HG03432 (cell line): Measurements from ENCODE around the gene OSTM1.

Experiments used
- ATAC-seq: cut with Tn5 transposase; IDR thresholded peaks from one replicate; pipeline ENCODE4 v1.9.1; 2021; ENCODE audit warnings: mild to moderate bottlenecking, moderate library complexity; ENCODE audit not compliant: unreplicated experiment

Gene OSTM1

DNA sequence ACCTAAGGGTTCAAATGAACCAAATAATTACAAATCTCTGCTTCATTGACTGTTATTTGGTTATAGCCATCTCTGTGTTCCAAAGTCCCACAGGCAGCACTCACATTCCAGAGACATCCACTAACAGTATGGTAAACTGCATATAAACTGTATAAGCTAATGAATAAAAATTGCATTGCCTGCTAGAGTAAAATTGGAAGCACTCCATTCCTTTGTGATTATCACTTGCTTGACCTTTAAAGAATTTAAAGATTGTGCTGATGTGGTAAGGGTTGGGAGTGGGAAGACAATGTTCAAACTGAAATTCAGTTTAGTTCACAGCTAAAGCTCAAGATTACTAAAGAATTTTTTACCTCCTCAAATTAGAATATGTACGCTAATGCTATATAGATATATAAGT lies 31.0 kb upstream of the OSTM1 start:
- ATAC-seq = no peak

GRCh38 chr6:108102965-108103364 lies 28.4 kb upstream of the OSTM1 start:
- no peak for ATAC-seq

- no peak for ATAC-seq
These were observed 25.5 kb upstream of the OSTM1 start for GRCh38 chr6:108100003-108100402.

DNA sequence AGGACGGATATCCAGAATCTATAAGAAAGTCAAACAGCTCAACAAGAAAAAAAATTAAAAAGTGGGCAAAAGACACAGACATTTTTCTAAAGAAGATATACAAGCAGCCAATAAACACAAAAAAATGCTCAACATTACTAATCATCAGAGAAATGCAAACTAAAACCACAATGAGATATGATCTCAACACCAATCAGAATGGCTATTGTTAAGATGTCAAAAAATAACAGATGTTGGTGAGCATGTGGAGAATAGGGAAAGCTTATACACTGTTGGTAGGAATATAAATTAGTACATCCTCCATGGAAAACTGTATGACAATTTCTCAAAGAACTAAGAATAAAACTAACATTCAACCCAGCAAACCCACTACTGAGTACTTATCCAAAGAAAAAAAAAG lies 23.3 kb upstream of the OSTM1 start:
- no peak for ATAC-seq

DNA sequence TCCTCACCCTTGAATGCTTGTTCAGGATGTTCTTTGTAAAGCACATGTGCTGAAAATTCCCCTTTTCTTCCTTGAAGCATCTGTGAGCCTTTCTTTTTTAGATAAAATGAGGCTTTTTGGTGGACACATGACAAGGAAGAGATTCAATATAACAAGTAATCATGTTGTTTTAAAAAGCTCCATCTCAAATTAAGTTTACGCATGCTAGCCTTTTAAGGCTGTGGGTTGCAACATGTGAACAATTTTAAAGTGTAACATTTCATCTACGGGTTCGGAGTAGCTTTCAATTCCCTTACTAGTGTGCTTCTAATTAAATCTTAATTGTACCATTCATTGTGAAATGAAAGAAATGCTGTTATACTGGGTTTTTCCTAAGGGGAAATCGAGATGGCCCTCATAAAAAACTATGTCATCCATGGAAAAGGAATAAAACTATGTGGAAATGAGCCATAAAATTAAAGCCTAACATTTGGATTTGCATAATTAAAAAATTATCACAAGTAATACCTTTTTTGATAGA lies 19.3 kb upstream of the OSTM1 start:
- ATAC-seq = no peak

- no peak for ATAC-seq
These were observed 16.7 kb upstream of the OSTM1 start for GRCh38 chr6:108091288-108091687.

DNA sequence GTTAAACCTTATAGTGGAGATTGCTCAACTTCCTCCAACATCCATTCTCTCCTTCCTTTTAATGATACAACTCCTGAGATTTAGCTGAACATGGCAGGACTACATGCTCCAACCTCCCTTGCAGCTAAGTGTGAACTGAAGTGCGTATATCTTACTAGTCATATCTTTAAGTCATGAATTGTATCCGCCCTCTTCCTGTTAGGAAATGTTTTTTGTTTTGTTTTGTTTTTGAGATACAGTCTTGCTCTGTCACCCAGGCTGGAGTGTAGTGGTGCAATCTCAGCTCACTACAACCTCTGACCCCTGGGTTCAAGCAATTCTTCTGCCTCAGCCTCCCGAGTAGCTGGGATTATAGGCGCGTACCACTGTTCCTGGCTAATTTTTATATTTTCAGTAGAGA lies 8.8 kb upstream of the OSTM1 start:
- ATAC-seq = no peak

GRCh38 chr6:108082539-108082938 lies 8.0 kb upstream of the OSTM1 start:
- ATAC-seq = no peak

GRCh38 chr6:108080010-108080780 lies 5.7 kb upstream of the OSTM1 start:
- ATAC-seq = no peak

DNA sequence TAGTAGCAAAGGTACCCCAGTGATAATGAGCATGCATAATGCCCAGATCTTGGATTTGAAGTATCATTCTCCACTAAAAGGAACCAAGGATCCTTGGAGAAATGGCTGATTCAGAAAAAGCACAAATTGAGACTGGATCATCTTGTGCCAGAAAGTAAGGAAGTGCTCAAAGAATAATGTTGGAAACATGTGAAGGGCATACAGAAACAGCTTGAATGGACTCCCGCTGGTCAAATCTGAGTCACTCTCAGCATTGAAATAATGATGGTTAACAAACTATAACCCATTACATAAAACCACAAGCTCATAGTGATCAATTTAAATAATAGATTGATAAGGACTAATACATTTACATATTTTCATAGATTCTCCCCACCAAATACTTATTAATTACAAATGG lies 3.6 kb upstream of the OSTM1 start:
- no peak for ATAC-seq

DNA sequence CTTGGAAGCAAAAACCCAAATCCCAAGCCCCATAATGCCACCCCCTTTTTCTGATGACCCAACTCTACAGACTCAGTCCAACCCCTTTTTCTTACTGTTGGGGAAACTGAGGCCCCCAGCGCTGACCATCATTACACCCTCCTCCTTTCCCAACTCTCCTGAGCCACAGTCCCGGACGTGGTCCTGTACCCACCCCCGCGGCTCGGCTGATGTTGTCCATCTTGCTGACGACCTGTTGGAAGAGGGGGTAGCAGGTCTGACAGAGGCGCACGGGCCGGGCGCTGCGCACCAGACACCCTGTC lies 533 bp downstream of the OSTM1 start:
- ATAC-seq = peak; percentile 45

- no peak for ATAC-seq
These were observed 2.7 kb downstream of the OSTM1 start for GRCh38 chr6:108071736-108072276.

GRCh38 chr6:108068618-108069017 lies 5.9 kb downstream of the OSTM1 start:
- ATAC-seq = peak; percentile 70

DNA sequence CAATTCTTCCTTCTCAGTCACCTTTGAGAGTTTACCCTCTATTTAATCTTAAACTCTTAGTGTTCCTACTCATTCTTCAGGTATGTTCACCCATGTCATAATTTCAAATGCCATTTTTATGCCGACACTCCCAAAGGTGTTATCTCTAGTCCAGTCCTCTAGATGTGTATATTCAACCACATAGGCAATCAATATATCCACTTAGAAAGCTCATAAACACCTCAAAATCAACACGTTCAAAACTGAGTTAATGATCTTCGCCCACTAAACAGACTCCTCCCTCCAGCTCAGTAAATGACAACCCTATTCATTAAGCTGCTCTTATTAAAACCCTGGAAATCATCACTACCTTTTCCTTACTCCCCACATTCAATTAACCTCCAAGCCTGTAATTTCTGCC lies 6.4 kb downstream of the OSTM1 start:
- ATAC-seq = no peak

DNA sequence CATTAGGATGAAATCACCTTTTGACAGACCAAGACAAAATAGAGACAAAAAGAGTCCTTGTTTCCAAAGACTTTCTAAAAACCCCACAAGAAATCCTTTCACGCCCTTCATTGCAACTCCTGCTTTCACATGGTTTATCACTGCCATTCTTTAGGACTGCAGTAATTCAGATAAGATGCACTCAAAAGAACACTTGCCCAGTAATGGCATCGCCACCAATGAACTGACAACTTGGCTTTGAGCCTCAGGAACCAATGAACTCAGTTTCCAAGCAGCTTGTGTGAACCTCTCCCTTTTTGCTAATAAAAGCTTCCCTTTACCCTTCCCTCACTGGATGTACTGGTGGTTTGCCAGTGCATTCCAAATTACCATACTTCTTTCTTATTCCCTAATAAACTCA lies 21.8 kb downstream of the OSTM1 start:
- ATAC-seq = no peak

- ATAC-seq = no peak
These were observed 23.1 kb downstream of the OSTM1 start for GRCh38 chr6:108051481-108051880.

GRCh38 chr6:108039681-108040080 lies 34.9 kb downstream of the OSTM1 start:
- no peak for ATAC-seq

DNA sequence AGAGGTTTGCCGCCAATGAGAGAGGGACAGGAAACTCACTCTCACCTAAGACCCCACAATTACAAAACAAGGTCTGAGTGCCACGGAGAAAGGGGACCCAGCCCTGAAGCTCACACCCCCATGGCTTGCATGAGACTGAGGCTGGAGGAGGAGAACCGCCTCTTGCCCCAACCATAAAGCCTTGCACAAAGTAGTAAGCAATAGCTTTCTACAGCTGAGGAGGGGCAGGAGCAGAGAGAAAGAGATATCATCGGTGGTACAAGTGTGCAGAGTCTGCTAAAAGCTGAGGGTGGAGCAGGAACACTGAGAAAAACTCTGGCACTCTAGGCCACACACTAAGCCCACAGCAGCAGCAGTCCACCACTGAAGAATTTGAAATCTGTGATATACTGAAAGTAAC lies 37.7 kb downstream of the OSTM1 start:
- no peak for ATAC-seq

DNA sequence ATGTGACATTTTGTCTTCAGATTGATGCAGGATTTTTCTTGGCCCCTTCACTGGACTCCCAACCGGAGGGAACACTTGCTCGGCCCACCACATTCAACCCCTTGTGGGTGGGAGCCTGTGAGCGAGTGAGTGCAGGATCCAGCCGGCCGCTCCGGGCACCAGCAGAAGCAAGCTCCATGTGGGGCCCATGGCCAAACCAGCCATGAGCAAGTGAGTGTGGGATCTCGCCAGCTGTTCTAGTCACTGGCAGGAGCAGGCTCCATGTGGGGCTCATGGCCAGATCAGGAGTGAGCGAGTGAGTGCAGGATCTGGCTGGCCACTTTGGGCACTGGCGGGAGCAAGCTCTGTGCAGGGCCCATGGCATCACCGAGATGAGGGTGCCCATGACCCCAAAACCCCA lies 42.6 kb downstream of the OSTM1 start:
- no peak for ATAC-seq

DNA sequence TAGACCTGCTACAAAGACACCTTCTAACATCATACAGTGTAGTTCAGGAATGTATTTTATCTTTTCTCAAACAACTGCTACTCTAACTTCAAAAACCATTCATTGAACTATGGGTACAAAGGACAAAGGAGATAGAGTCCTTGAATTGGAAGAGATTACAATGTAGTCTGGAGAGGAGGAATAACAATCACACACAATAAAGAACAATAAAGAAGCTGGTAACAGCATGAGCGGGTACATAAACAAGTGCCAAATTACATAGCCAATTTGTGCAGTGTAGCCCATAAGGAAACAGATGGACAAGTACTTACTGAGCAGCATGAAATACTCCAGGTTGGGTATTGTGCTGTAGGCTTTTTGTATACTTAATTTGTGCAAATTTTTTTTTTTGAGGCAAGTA lies 44.3 kb downstream of the OSTM1 start:
- ATAC-seq = no peak

- ATAC-seq = no peak
These were observed 45.2 kb downstream of the OSTM1 start for GRCh38 chr6:108029226-108029921.

GRCh38 chr6:108027594-108027993 lies 46.9 kb downstream of the OSTM1 start:
- ATAC-seq = no peak
